ENCODE data around the gene AOPEP.

DNA sequence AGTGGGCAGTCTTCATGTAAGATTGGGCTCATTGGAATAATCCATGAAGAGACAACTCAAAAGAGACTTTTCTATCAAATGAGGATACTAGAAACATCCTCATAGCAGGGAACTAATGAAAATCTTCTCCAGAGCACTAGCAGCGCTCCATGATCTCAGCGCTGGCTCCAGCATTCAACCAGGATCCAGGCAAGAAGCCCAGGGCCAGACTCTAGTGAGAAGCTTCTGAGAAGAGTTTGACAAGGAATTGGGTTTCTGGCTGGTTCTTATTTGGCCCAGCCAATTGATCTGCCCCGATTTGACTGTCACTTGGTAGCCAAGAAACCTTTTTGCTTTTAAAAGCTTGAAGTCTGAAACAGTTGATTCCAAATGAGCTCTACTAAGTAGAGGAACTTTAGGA, 60.1 kb downstream of the AOPEP start:
- TF ChIP-seq, protein P1, sequence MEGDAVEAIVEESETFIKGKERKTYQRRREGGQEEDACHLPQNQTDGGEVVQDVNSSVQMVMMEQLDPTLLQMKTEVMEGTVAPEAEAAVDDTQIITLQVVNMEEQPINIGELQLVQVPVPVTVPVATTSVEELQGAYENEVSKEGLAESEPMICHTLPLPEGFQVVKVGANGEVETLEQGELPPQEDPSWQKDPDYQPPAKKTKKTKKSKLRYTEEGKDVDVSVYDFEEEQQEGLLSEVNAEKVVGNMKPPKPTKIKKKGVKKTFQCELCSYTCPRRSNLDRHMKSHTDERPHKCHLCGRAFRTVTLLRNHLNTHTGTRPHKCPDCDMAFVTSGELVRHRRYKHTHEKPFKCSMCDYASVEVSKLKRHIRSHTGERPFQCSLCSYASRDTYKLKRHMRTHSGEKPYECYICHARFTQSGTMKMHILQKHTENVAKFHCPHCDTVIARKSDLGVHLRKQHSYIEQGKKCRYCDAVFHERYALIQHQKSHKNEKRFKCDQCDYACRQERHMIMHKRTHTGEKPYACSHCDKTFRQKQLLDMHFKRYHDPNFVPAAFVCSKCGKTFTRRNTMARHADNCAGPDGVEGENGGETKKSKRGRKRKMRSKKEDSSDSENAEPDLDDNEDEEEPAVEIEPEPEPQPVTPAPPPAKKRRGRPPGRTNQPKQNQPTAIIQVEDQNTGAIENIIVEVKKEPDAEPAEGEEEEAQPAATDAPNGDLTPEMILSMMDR (IDR thresholded peaks at IDR 0.05) = no peak
- no peak for TF ChIP-seq POLR2A (IDR thresholded peaks at IDR 0.05)
- TF ChIP-seq EP300 (IDR thresholded peaks at IDR 0.05) = no peak

Measured in sigmoid colon (tissue), 4 donors.